NB4 (cell line): ENCODE data around the gene LIMS1.

ENCODE experiments used
- MYC ChIP-seq: IDR thresholded peaks from 2 replicates; pipeline ENCODE4 v1.6.1; 2011; ENCODE audit warnings: low read depth, low read length
- POLR2A ChIP-seq: IDR thresholded peaks from 2 replicates; pipeline ENCODE4 v1.6.1; 2011; ENCODE audit warnings: mild to moderate bottlenecking; ENCODE audit not compliant: insufficient read length; ENCODE audit errors: extremely low read depth
- TF ChIP-seq, protein P1 (sequence below): IDR thresholded peaks from one replicate; pipeline ENCODE4 v1.5.1; 2012; ENCODE audit warnings: low read depth, low read length
- TF ChIP-seq, protein P2 (sequence below): IDR thresholded peaks from 2 replicates; pipeline ENCODE4 v1.6.1; 2011; ENCODE audit warnings: low read depth, low read length

DNA sequence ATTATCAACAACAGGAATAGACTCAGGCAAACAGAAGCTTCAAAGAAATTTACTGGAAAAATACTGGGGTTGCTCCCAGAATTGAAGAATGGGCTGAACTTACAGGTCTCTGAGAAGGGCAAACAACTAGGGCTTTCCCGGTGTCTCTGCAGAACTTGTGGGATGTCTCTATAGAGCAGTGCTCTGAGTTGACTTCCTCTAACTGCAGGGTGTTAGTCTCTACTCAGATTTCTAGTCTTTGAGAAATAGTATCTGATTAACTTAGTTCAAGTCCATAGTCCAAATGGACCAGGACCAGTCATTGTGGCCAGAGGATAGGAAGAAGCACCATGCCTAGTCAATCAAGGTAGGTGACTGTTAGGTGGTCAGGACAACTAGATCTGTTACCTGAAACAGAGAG lies 45.8 kb downstream of the LIMS1 start:
- TF ChIP-seq POLR2A (no peak), MYC (no peak)
- TF ChIP-seq, protein P1, sequence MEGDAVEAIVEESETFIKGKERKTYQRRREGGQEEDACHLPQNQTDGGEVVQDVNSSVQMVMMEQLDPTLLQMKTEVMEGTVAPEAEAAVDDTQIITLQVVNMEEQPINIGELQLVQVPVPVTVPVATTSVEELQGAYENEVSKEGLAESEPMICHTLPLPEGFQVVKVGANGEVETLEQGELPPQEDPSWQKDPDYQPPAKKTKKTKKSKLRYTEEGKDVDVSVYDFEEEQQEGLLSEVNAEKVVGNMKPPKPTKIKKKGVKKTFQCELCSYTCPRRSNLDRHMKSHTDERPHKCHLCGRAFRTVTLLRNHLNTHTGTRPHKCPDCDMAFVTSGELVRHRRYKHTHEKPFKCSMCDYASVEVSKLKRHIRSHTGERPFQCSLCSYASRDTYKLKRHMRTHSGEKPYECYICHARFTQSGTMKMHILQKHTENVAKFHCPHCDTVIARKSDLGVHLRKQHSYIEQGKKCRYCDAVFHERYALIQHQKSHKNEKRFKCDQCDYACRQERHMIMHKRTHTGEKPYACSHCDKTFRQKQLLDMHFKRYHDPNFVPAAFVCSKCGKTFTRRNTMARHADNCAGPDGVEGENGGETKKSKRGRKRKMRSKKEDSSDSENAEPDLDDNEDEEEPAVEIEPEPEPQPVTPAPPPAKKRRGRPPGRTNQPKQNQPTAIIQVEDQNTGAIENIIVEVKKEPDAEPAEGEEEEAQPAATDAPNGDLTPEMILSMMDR = no peak
- TF ChIP-seq, protein P2, sequence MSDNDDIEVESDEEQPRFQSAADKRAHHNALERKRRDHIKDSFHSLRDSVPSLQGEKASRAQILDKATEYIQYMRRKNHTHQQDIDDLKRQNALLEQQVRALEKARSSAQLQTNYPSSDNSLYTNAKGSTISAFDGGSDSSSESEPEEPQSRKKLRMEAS = no peak
